Breast epithelium (tissue), 3 donors: Measurements from ENCODE around the gene DNAJB1.

Experiments
- CTCF ChIP-seq, 3 donors: fragments of 450-650 bp; IDR thresholded peaks; one replicate each; pipeline ENCODE4 v1.5.1; 2016 to 2017; ENCODE audit warnings: antibody characterized with exemption in 3 of 3, mild to moderate bottlenecking in 3 of 3, moderate library complexity in 3 of 3
- POLR2A ChIP-seq: fragments of 450-650 bp; IDR thresholded peaks from one replicate; pipeline ENCODE4 v1.6.1; 2016; ENCODE audit warnings: antibody characterized with exemption, mild to moderate bottlenecking, moderate library complexity
- POLR2AphosphoS5 ChIP-seq, 3 donors: sonication (generic); formaldehyde crosslinking; IDR thresholded peaks; one replicate each; pipeline ENCODE4 v1.6.1; 2017; ENCODE audit warnings: antibody characterized with exemption in 3 of 3

- TF ChIP-seq CTCF (IDR thresholded peaks at IDR 0.05) = no peak
- TF ChIP-seq POLR2A = no peak
- TF ChIP-seq POLR2AphosphoS5 (IDR thresholded peaks at IDR 0.05) = no peak
Observed at GRCh38 chr19:14533450-14533849, 15.3 kb upstream of the DNAJB1 start.
